ENCODE measurements around the gene GRK3.

- TF ChIP-seq CTCF (conservative IDR thresholded peaks at IDR 0.05; ENCODE audit: low read depth, low read length) = no peak
- TF ChIP-seq EZH2 (IDR thresholded peaks at IDR 0.05; ENCODE audit: borderline replicate concordance, low read depth, low read length, poor library complexity, severe bottlenecking) = no peak
These were observed 148.4 kb downstream of the GRK3 start for GRCh38 chr22:25712661-25713400.

Data from A673 (cell line).